H1 (cell line): ENCODE measurements around the gene SPTBN1.

Experiments
- CEBPB ChIP-seq: IDR thresholded peaks from 2 replicates; pipeline ENCODE4 v1.6.1; 2012; ENCODE audit warnings: low read depth, low read length
- CTCF ChIP-seq, 3 experiments: IDR thresholded peaks; 1 replicate in 2 of 3; 2 replicates in 1 of 3; pipeline versions ENCODE4 v1.5.1 to v1.6.1; 2011; ENCODE audit warnings: low read length in 3 of 3, mild to moderate bottlenecking in 3 of 3, inconsistent platforms in 2 of 3, low read depth in 1 of 3, moderate library complexity in 1 of 3; ENCODE audit not compliant: insufficient read depth in 1 of 3; ENCODE audit errors: control extremely low read depth in 1 of 3
- FOSL1 ChIP-seq: IDR thresholded peaks from 2 replicates; pipeline ENCODE4 v1.6.1; 2011; ENCODE audit warnings: mild to moderate bottlenecking, low read depth, low read length, moderate library complexity; ENCODE audit not compliant: insufficient read depth
- KDM1A ChIP-seq: fragments of 200-600, 300-600 bp; sonication (generic); IDR thresholded peaks from 2 replicates; pipeline ENCODE4 v1.7.1; 2016; ENCODE audit warnings: mild to moderate bottlenecking, low read length, borderline replicate concordance
- KDM5A ChIP-seq: fragments of 200-600 bp; IDR thresholded peaks from 2 replicates; pipeline ENCODE4 v1.7.1; 2012; ENCODE audit warnings: mild to moderate bottlenecking, low read length, inconsistent platforms, mixed read lengths
- MAFK ChIP-seq: IDR thresholded peaks from 2 replicates; pipeline ENCODE4 v1.6.1; 2012; ENCODE audit warnings: low read depth, mild to moderate bottlenecking, improper control_type of control experiment, low read length
- NRF1 ChIP-seq: IDR thresholded peaks from 2 replicates; pipeline ENCODE4 v1.6.1; 2011; ENCODE audit warnings: mild to moderate bottlenecking, low read depth, low read length, improper control_type of control experiment
- YY1 ChIP-seq: IDR thresholded peaks from 2 replicates; pipeline ENCODE4 v1.6.1; 2011; ENCODE audit warnings: low read depth, mild to moderate bottlenecking, low read length
- ZNF274 ChIP-seq: IDR thresholded peaks from 2 replicates; pipeline ENCODE4 v1.7.0; 2012; ENCODE audit warnings: low read length, borderline replicate concordance; ENCODE audit errors: extremely low read depth
- TF ChIP-seq, protein P1 (sequence below): IDR thresholded peaks from 2 replicates; pipeline ENCODE4 v1.6.1; 2011; ENCODE audit warnings: low read depth, mild to moderate bottlenecking, low read length; ENCODE audit not compliant: insufficient read depth

DNA sequence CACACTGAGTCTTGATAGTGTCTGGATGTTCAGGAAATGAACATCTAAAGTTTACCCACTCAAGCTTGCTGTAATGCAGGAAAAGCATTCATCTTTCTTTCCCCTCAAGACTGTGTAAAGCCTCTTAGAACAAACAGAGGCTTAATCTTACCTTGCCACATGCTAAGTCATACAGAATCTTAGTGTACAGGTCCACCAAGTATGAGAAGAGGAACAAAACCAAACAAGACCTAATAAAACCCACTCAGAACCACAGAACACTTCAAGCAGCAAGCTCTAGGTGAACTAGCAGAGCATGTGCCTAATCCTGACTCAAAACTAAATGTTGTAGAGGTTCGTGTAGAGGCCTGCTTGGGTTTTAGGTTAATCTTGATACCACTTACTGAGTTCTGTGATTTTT lies 97.6 kb downstream of the SPTBN1 start:
- no peak for TF ChIP-seq MAFK
- TF ChIP-seq NRF1, result no peak
- TF ChIP-seq CTCF (IDR thresholded peaks at IDR 0.05; ENCODE audit: control extremely low read depth in 1 of 3, insufficient read depth in 1 of 3, low read depth in 1 of 3, low read length in 3 of 3), result no peak
- TF ChIP-seq FOSL1, result no peak
- TF ChIP-seq ZNF274, result no peak
- TF ChIP-seq KDM5A, result no peak
- no peak for TF ChIP-seq YY1
- TF ChIP-seq KDM1A, result no peak
- TF ChIP-seq, protein P1, sequence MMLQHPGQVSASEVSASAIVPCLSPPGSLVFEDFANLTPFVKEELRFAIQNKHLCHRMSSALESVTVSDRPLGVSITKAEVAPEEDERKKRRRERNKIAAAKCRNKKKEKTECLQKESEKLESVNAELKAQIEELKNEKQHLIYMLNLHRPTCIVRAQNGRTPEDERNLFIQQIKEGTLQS, result no peak
- no peak for TF ChIP-seq CEBPB
